Activated T-helper 2 cell treated with anti-CD3 and anti-CD28 coated beads, Interferon-gamma antibody, Interleukin-2, Interleukin-4, amounts not matched to agents 10 μg/mL and 5 μg/mL and 100 μg/mL, durations not matched to agents 14 hours and 24 hours and 36 hours (primary cell): ENCODE measurements around the gene DCAF7. TPM values are rescaled to one million over a fixed set of nuclear protein-coding genes. Genes with fewer than 3 reads are reported as not detected.

Source experiments
- DNase-seq: peaks from one replicate; pipeline ENCODE4 v3.0.0; 2021; ENCODE audit warnings: low spot score
- H3K27ac Mint-ChIP-seq: one replicate; pipeline ENCODE4 v1.8.0; 2021; ENCODE audit warnings: mixed read lengths
- H3K27me3 Mint-ChIP-seq: one replicate; pipeline ENCODE4 v1.8.0; 2021; ENCODE audit warnings: low read depth, mixed read lengths
- H3K36me3 Mint-ChIP-seq: one replicate; pipeline ENCODE4 v1.8.0; 2021; ENCODE audit warnings: low read depth, mixed read lengths
- H3K4me1 Mint-ChIP-seq: one replicate; pipeline ENCODE4 v1.8.0; 2021; ENCODE audit warnings: low read depth, mixed read lengths
- H3K4me3 Mint-ChIP-seq: one replicate; pipeline ENCODE4 v1.8.0; 2021; ENCODE audit warnings: low read depth, mild to moderate bottlenecking, moderate library complexity, mixed read lengths
- H3K9me3 Mint-ChIP-seq: one replicate; pipeline ENCODE4 v1.8.0; 2021; ENCODE audit warnings: mixed read lengths
- intact Hi-C: fragments of 100-400 bp; cut with micrococcal nuclease; formaldehyde crosslinking; loops from one replicate; pipeline ENCODE4 v1.15.1; 2023
- total RNA-seq: library from RNA; stranded (reverse); gene quantifications from 2 replicates; pipeline ENCODE4 v1.2.3, GENCODE V29; 2022

Gene DCAF7
- total RNA-seq, 1 donor from 2014 or later = 119 TPM

GRCh38 chr17:63621684-63622573, 71.7 kb downstream of the DCAF7 start, which contains the start of gene MAP3K3:
MAP3K3 (plus strand) TSS chr17:63622417; CDS start chr17:63622760, 343 bp downstream.
- peak within 1 kb of the TSS; percentile 99 for H3K4me3 Mint-ChIP-seq
- no peaks in the 10 kb centered on the region for H3K9me3 Mint-ChIP-seq
- intact Hi-C loops = loop anchor here (1.0 to 5.0 kb wide), 5 partner anchors 22 to 220 kb away; partner anchors contain the start of genes CCDC47, DCAF7, SMARCD2 and TACO1
- no peaks in the 10 kb centered on the region for H3K36me3 Mint-ChIP-seq
- H3K27me3 Mint-ChIP-seq = peaks cover 13% of the 10 kb centered on the region
- peak within 1 kb of the TSS; percentile 92 for H3K27ac Mint-ChIP-seq
- peaks cover 31% of the 10 kb centered on the region for H3K4me1 Mint-ChIP-seq
- DNase-seq = peak; percentile 98

- Mint-ChIP-seq H3K36me3 (no peaks in the 10 kb centered on the region), H3K4me3 (peak overlapping the region; percentile 99), H3K4me1 (peaks cover 31% of the 10 kb centered on the region), H3K9me3 (no peaks in the 10 kb centered on the region), H3K27ac (peak overlapping the region; percentile 92), H3K27me3 (peaks cover 8% of the 10 kb centered on the region)
- peak; percentile 54 for DNase-seq
- intact Hi-C loops = loop anchor here (1.0 to 5.0 kb wide), 5 partner anchors 22 to 220 kb away; partner anchors contain the start of genes CCDC47, DCAF7, SMARCD2 and TACO1
Observed at GRCh38 chr17:63622574-63623390, 72.5 kb downstream of the DCAF7 start.

GRCh38 chr17:63623786-63624530, 73.7 kb downstream of the DCAF7 start:
- intact Hi-C loops = loop anchor here (2.0 to 5.0 kb wide), 2 partner anchors 149 to 218 kb away; partner anchors contain the start of genes CCDC47 and SMARCD2
- Mint-ChIP-seq H3K4me1 (peaks cover 31% of the 10 kb centered on the region), H3K27ac (no peak overlapping the region), H3K9me3 (no peaks in the 10 kb centered on the region), H3K36me3 (no peaks in the 10 kb centered on the region), H3K27me3 (no peaks in the 10 kb centered on the region), H3K4me3 (peak overlapping the region; percentile 99)
- DNase-seq = no peak

- intact Hi-C loops = loop anchor here (5.0 kb wide), 1 partner anchor 218 kb away; the partner anchor contains the start of gene SMARCD2
- DNase-seq = no peak
- H3K4me1 Mint-ChIP-seq = peaks cover 31% of the 10 kb centered on the region
- no peaks in the 10 kb centered on the region for H3K9me3 Mint-ChIP-seq
- no peak overlapping the region for H3K4me3 Mint-ChIP-seq
- no peak overlapping the region for H3K27ac Mint-ChIP-seq
- H3K27me3 Mint-ChIP-seq = no peaks in the 10 kb centered on the region
- no peaks in the 10 kb centered on the region for H3K36me3 Mint-ChIP-seq
Observed at GRCh38 chr17:63624531-63624880, 74.2 kb downstream of the DCAF7 start.

GRCh38 chr17:63626551-63627180, 76.4 kb downstream of the DCAF7 start:
- no peaks in the 10 kb centered on the region for H3K27me3 Mint-ChIP-seq
- H3K4me1 Mint-ChIP-seq = peaks cover 25% of the 10 kb centered on the region
- H3K27ac Mint-ChIP-seq = no peak overlapping the region
- no peaks in the 10 kb centered on the region for H3K36me3 Mint-ChIP-seq
- no peak for DNase-seq
- no peaks in the 10 kb centered on the region for H3K9me3 Mint-ChIP-seq
- intact Hi-C loops = no loop called here
- no peak overlapping the region for H3K4me3 Mint-ChIP-seq

- Mint-ChIP-seq H3K27ac (no peak overlapping the region), H3K36me3 (peaks cover 7% of the 10 kb centered on the region), H3K4me3 (no peak overlapping the region), H3K27me3 (no peaks in the 10 kb centered on the region), H3K9me3 (no peaks in the 10 kb centered on the region), H3K4me1 (peaks cover 22% of the 10 kb centered on the region)
- no peak for DNase-seq
- intact Hi-C loops = no loop called here
Observed at GRCh38 chr17:63629627-63630026, 79.3 kb downstream of the DCAF7 start.

GRCh38 chr17:63631062-63631461, 80.8 kb downstream of the DCAF7 start:
- intact Hi-C loops = no loop called here
- Mint-ChIP-seq H3K36me3 (peaks cover 15% of the 10 kb centered on the region), H3K4me3 (no peak overlapping the region), H3K4me1 (peaks cover 14% of the 10 kb centered on the region), H3K9me3 (no peaks in the 10 kb centered on the region), H3K27me3 (no peaks in the 10 kb centered on the region), H3K27ac (no peak overlapping the region)
- DNase-seq = no peak

GRCh38 chr17:63631626-63632025, 81.3 kb downstream of the DCAF7 start:
- intact Hi-C loops = no loop called here
- Mint-ChIP-seq H3K4me3 (no peak overlapping the region), H3K4me1 (peaks cover 10% of the 10 kb centered on the region), H3K27ac (no peak overlapping the region), H3K9me3 (no peaks in the 10 kb centered on the region), H3K36me3 (peaks cover 21% of the 10 kb centered on the region), H3K27me3 (no peaks in the 10 kb centered on the region)
- no peak for DNase-seq

- no peak overlapping the region for H3K27ac Mint-ChIP-seq
- intact Hi-C loops = no loop called here
- H3K4me1 Mint-ChIP-seq = peaks cover 9% of the 10 kb centered on the region
- DNase-seq = no peak
- no peaks in the 10 kb centered on the region for H3K27me3 Mint-ChIP-seq
- no peak overlapping the region for H3K4me3 Mint-ChIP-seq
- no peaks in the 10 kb centered on the region for H3K9me3 Mint-ChIP-seq
- H3K36me3 Mint-ChIP-seq = peaks cover 26% of the 10 kb centered on the region
Observed at GRCh38 chr17:63633742-63634141, 83.5 kb downstream of the DCAF7 start.

GRCh38 chr17:63634163-63634562, 83.9 kb downstream of the DCAF7 start:
- intact Hi-C loops = no loop called here
- peak overlapping the region; percentile 4 for H3K27ac Mint-ChIP-seq

GRCh38 chr17:63634816-63635215, 84.5 kb downstream of the DCAF7 start:
- intact Hi-C loops = no loop called here
- Mint-ChIP-seq H3K27me3 (no peaks in the 10 kb centered on the region), H3K36me3 (peaks cover 26% of the 10 kb centered on the region), H3K4me1 (peaks cover 9% of the 10 kb centered on the region), H3K27ac (no peak overlapping the region), H3K9me3 (no peaks in the 10 kb centered on the region), H3K4me3 (no peak overlapping the region)
- no peak for DNase-seq

More at GRCh38 chr17:63634163-63634562, 83.9 kb downstream of the DCAF7 start:
- H3K9me3 Mint-ChIP-seq = no peaks in the 10 kb centered on the region
- H3K4me3 Mint-ChIP-seq = no peak overlapping the region
- H3K4me1 Mint-ChIP-seq = peaks cover 9% of the 10 kb centered on the region
- no peaks in the 10 kb centered on the region for H3K27me3 Mint-ChIP-seq
- DNase-seq = no peak
- H3K36me3 Mint-ChIP-seq = peaks cover 26% of the 10 kb centered on the region

GRCh38 chr17:63635290-63635689, 85.0 kb downstream of the DCAF7 start:
- no peak for DNase-seq
- peaks cover 9% of the 10 kb centered on the region for H3K4me1 Mint-ChIP-seq
- no peak overlapping the region for H3K4me3 Mint-ChIP-seq
- no peaks in the 10 kb centered on the region for H3K9me3 Mint-ChIP-seq
- intact Hi-C loops = no loop called here
- H3K27me3 Mint-ChIP-seq = no peaks in the 10 kb centered on the region
- H3K36me3 Mint-ChIP-seq = peaks cover 26% of the 10 kb centered on the region
- no peak overlapping the region for H3K27ac Mint-ChIP-seq
